Measurements from ENCODE around the gene TMEM80. TPM values are rescaled to one million over a fixed set of nuclear protein-coding genes. Genes with fewer than 3 reads are reported as not detected.

TMEM80 gene
- total RNA-seq, 4 donors from 2014 or later: 35.6 to 65.8 (median 48.6) TPM

GRCh38 chr11:698493-699115, 3.0 kb downstream of the TMEM80 start:
- peaks cover 0 to 46% of the 10 kb centered on the region in 2 donors for H3K36me3 ChIP-seq

GRCh38 chr11:699116-699508, 3.5 kb downstream of the TMEM80 start:
- H3K4me1 ChIP-seq: peaks cover 0 to 60% (median 24%) of the 10 kb centered on the region in 3 donors
- ATAC-seq: no peak
- no peaks in the 10 kb centered on the region for H3K9me3 ChIP-seq
- H3K27me3 ChIP-seq: no peaks in the 10 kb centered on the region
- peaks cover 0 to 51% of the 10 kb centered on the region in 2 donors for H3K36me3 ChIP-seq
- no peak overlapping the region for H3K4me3 ChIP-seq
- WGBS, 2 donors (ENCODE audit: low coverage in 1 of 2): 83 to 100% methylated on average over 1 to 3 of the region's 7 CpGs
- TF ChIP-seq POLR2AphosphoS5 (IDR thresholded peaks at IDR 0.05) (no peak), POLR2A (IDR thresholded peaks at IDR 0.05) (no peak), EP300 (IDR thresholded peaks at IDR 0.05) (no peak), CTCF (IDR thresholded peaks at IDR 0.05) (no peak)
- H3K27ac ChIP-seq: peak overlapping the region in 3 of 4 donors; percentile 98 to 99 (median 99)

More at GRCh38 chr11:698493-699115, 3.0 kb downstream of the TMEM80 start:
- Histone ChIP-seq H3K27me3 (no peaks in the 10 kb centered on the region), H3K27ac (peak overlapping the region in 3 of 4 donors; percentile 98 to 99 (median 99)), H3K4me1 (peaks cover 0 to 62% (median 29%) of the 10 kb centered on the region in 3 donors), H3K9me3 (no peaks in the 10 kb centered on the region), H3K4me3 (no peak overlapping the region)
- no peak for TF ChIP-seq EP300 (IDR thresholded peaks at IDR 0.05)
- TF ChIP-seq POLR2A (IDR thresholded peaks at IDR 0.05): no peak
- TF ChIP-seq CTCF (IDR thresholded peaks at IDR 0.05): no peak
- 77% methylated on average over 9 to 14 of the region's 17 CpGs for WGBS, 2 donors (ENCODE audit: low coverage in 1 of 2)
- no peak for ATAC-seq

GRCh38 chr11:699753-700152, 4.1 kb downstream of the TMEM80 start:
- no peak for ATAC-seq
- Histone ChIP-seq H3K4me1 (peaks cover 0 to 60% (median 20%) of the 10 kb centered on the region in 3 donors), H3K27me3 (no peaks in the 10 kb centered on the region), H3K4me3 (no peak overlapping the region), H3K9me3 (no peaks in the 10 kb centered on the region), H3K36me3 (peaks cover 0 to 57% of the 10 kb centered on the region in 2 donors), H3K27ac (peak overlapping the region in 2 of 4 donors; percentile 43 to 99)
- no peak for TF ChIP-seq POLR2AphosphoS5 (IDR thresholded peaks at IDR 0.05)
- TF ChIP-seq CTCF (IDR thresholded peaks at IDR 0.05): no peak
- TF ChIP-seq POLR2A (IDR thresholded peaks at IDR 0.05): no peak
- no peak for TF ChIP-seq EP300 (IDR thresholded peaks at IDR 0.05)
- 80% methylated on average over 1 of the region's 1 CpG for WGBS, 2 donors (ENCODE audit: low coverage in 1 of 2)

- Histone ChIP-seq H3K27me3 (peaks cover 15% of the 10 kb centered on the region), H3K36me3 (peaks cover 0 to 58% of the 10 kb centered on the region in 2 donors), H3K4me1 (peaks cover 0 to 72% (median 31%) of the 10 kb centered on the region in 3 donors), H3K9me3 (no peaks in the 10 kb centered on the region), H3K4me3 (no peak overlapping the region), H3K27ac (peak overlapping the region in 1 of 4 donors; percentile 39)
- ATAC-seq: no peak
- no peak for TF ChIP-seq CTCF (IDR thresholded peaks at IDR 0.05)
- TF ChIP-seq POLR2A (IDR thresholded peaks at IDR 0.05): no peak
- TF ChIP-seq EP300 (IDR thresholded peaks at IDR 0.05): no peak
- TF ChIP-seq POLR2AphosphoS5 (IDR thresholded peaks at IDR 0.05): no peak
- 80 to 98% methylated on average over 2 to 7 of the region's 22 CpGs for WGBS, 2 donors (ENCODE audit: low coverage in 1 of 2)
Measured at GRCh38 chr11:701741-702461, 6.3 kb downstream of the TMEM80 start.
